Activated T-cell treated with anti-CD3 and anti-CD28 coated beads, Interleukin-2, amount 50 U/mL, for 72 hours (primary cell): ENCODE data around the gene BMPR1B. TPM values are rescaled to one million over a fixed set of nuclear protein-coding genes. Genes with fewer than 3 reads are reported as not detected.

ENCODE experiments used
- ATAC-seq, 2 donors: fragments of 150-1000 bp; cut with Tn5 transposase; replicated peaks in 1 of 2; 2 replicates each; pipeline ENCODE4 v1.10.0; 2021; ENCODE audit warnings: moderate library complexity in 2 of 2, mild to moderate bottlenecking in 1 of 2
- DNase-seq, 2 donors: peaks; one replicate each; pipeline ENCODE4 v3.0.0; 2021 to 2022; ENCODE audit warnings: mixed read lengths in 1 of 2
- H3K27ac Mint-ChIP-seq: one replicate; pipeline ENCODE4 v1.8.0; 2022; ENCODE audit warnings: mild to moderate bottlenecking, moderate library complexity, mixed read lengths
- H3K27me3 Mint-ChIP-seq: one replicate; pipeline ENCODE4 v1.8.0; 2022; ENCODE audit warnings: low read depth, mixed read lengths
- H3K36me3 Mint-ChIP-seq, 2 donors: one replicate each; pipeline ENCODE4 v1.8.0; 2022; ENCODE audit warnings: mixed read lengths in 2 of 2, mild to moderate bottlenecking in 1 of 2; ENCODE audit not compliant: insufficient read depth in 2 of 2
- H3K4me1 Mint-ChIP-seq: one replicate; pipeline ENCODE4 v1.8.0; 2022; ENCODE audit warnings: low read depth, mixed read lengths
- H3K4me3 Mint-ChIP-seq, 2 donors: one replicate each; pipeline ENCODE4 v1.8.0; 2022; ENCODE audit warnings: mild to moderate bottlenecking in 2 of 2, mixed read lengths in 2 of 2, moderate library complexity in 2 of 2
- H3K9me3 Mint-ChIP-seq, 2 donors: one replicate each; pipeline ENCODE4 v1.8.0; 2022; ENCODE audit warnings: mixed read lengths in 2 of 2
- total RNA-seq, 2 donors: library from RNA; stranded (reverse); gene quantifications; one replicate each; pipeline ENCODE4 v1.2.3, GENCODE V29; 2022

BMPR1B gene
- total RNA-seq, 2 donors from 2014 or later, result not detected

GRCh38 chr4:94934864-94935263 lies 177.1 kb downstream of the BMPR1B start:
- Mint-ChIP-seq H3K9me3 (no peaks in the 10 kb centered on the region), H3K27ac (no peak overlapping the region)

DNA sequence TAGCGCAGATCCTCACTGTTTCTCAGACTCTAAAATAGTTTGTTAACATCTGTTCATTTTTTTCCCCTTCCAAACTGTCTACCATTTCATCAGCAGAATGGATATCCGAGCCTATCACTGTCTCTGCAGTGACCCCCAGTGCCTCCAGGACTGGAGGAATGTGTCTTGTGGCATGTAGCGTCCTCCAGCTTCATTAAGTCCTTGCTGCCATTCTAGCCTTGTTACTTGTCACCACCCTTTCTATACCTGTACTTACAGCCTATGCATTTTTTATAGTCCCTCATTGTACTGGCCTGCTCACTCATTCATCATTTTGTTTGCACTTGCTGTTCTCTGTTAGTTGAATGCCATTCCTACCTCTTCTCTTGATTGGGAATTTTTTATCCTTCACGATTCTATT lies 179.1 kb downstream of the BMPR1B start:
- Mint-ChIP-seq H3K4me3 (no peak overlapping the region), H3K4me1 (no peaks in the 10 kb centered on the region), H3K27me3 (no peaks in the 10 kb centered on the region), H3K36me3 (no peaks in the 10 kb centered on the region), H3K9me3 (no peaks in the 10 kb centered on the region), H3K27ac (no peak overlapping the region)
- no peak for ATAC-seq
- DNase-seq, result no peak

More at GRCh38 chr4:94934864-94935263, 177.1 kb downstream of the BMPR1B start:
- no peak for ATAC-seq
- Mint-ChIP-seq H3K4me3 (no peak overlapping the region), H3K4me1 (no peaks in the 10 kb centered on the region), H3K27me3 (no peaks in the 10 kb centered on the region), H3K36me3 (no peaks in the 10 kb centered on the region)
- no peak for DNase-seq

GRCh38 chr4:94939791-94940519 lies 182.2 kb downstream of the BMPR1B start:
- Mint-ChIP-seq H3K27me3 (no peaks in the 10 kb centered on the region), H3K4me1 (no peaks in the 10 kb centered on the region), H3K27ac (no peak overlapping the region), H3K4me3 (no peak overlapping the region), H3K36me3 (no peaks in the 10 kb centered on the region), H3K9me3 (no peaks in the 10 kb centered on the region)
- no peak for DNase-seq
- ATAC-seq, result no peak

GRCh38 chr4:94940520-94940908 lies 182.8 kb downstream of the BMPR1B start:
- H3K36me3 Mint-ChIP-seq, result no peaks in the 10 kb centered on the region
- no peak overlapping the region for H3K4me3 Mint-ChIP-seq
- H3K27ac Mint-ChIP-seq, result no peak overlapping the region
- DNase-seq, result no peak
- no peaks in the 10 kb centered on the region for H3K9me3 Mint-ChIP-seq
- no peaks in the 10 kb centered on the region for H3K4me1 Mint-ChIP-seq
- ATAC-seq, result no peak
- no peaks in the 10 kb centered on the region for H3K27me3 Mint-ChIP-seq

- H3K9me3 Mint-ChIP-seq, result no peaks in the 10 kb centered on the region
- H3K36me3 Mint-ChIP-seq, result no peaks in the 10 kb centered on the region
- ATAC-seq (no peak), DNase-seq (no peak)
- H3K27ac Mint-ChIP-seq, result no peak overlapping the region
- H3K27me3 Mint-ChIP-seq, result no peaks in the 10 kb centered on the region
- no peaks in the 10 kb centered on the region for H3K4me1 Mint-ChIP-seq
- H3K4me3 Mint-ChIP-seq, result no peak overlapping the region
These were observed 184.0 kb downstream of the BMPR1B start for GRCh38 chr4:94941706-94942105.

- no peak for ATAC-seq
- Mint-ChIP-seq H3K4me1 (no peaks in the 10 kb centered on the region), H3K27ac (no peak overlapping the region), H3K27me3 (no peaks in the 10 kb centered on the region), H3K4me3 (no peak overlapping the region), H3K9me3 (peaks cover 0 to under 1% of the 10 kb centered on the region in 2 donors), H3K36me3 (no peaks in the 10 kb centered on the region)
- DNase-seq, result no peak
These were observed 187.0 kb downstream of the BMPR1B start for GRCh38 chr4:94944726-94945125.

DNA sequence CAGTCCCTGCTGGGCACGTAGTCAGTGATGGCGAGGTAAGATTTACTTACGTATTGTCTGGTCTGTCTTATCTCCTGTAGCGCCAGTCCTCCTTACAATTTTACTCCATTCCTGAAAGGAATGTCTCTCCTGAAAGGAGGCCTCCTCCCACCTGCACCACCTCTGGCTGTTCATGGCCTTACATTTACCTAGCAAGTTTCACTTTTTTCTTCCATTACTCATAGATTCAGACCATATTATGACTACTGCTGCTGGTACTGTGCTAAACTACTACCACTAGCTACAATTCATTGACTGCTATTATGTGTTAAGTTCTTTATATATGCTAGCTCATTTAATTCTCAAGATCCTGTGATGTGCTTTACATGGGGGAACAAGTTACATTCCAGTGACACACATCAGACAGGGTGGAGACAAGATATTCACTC lies 189.9 kb downstream of the BMPR1B start:
- Mint-ChIP-seq H3K4me3 (no peak overlapping the region), H3K36me3 (no peaks in the 10 kb centered on the region), H3K4me1 (no peaks in the 10 kb centered on the region), H3K27me3 (no peaks in the 10 kb centered on the region), H3K27ac (no peak overlapping the region), H3K9me3 (peaks cover 3 to 5% of the 10 kb centered on the region in 2 donors)
- DNase-seq, result no peak
- ATAC-seq, result no peak

DNA sequence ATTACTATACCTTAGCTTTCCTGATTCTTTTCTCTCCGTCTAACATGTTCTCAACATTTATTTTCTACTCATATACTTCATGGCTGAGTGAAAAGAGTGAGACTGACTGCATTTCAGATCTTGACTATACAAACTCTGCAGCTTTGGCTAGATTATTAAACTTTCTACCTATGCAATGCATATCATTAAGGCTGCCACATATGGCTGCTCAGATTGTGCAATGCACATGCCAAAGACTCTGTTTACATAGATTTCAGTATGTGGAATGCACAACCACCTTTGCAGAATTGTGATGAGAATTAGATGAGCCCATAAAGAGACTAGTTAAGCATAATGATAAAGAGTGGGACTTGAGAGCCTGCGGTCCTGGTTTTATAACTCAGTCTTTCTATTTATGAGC lies 196.5 kb downstream of the BMPR1B start:
- Mint-ChIP-seq H3K36me3 (peaks cover 0 to 3% of the 10 kb centered on the region in 2 donors), H3K4me1 (no peaks in the 10 kb centered on the region), H3K27ac (no peak overlapping the region), H3K27me3 (no peaks in the 10 kb centered on the region), H3K9me3 (peaks cover 3 to 7% of the 10 kb centered on the region in 2 donors), H3K4me3 (no peak overlapping the region)
- DNase-seq, result no peak
- ATAC-seq, result no peak

DNA sequence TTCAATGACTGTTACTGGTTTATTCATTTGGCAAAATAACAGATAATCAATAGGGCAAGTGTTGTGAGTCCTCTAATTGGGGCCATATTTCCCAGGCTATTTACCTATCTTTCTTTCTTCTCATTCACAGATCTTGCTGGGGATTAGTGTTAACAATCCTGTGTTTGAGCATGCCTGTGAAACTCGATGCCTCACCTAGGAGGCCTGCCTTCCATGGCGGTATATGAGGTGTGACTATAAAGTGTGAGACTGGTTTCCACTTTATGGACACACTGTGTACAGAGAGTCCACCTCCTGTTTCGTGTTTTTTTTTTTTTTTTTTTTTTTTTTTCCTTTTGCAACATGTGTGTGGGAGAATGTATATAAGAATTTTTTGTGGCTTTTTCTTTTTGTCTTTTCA lies 199.3 kb downstream of the BMPR1B start:
- no peaks in the 10 kb centered on the region for H3K4me1 Mint-ChIP-seq
- ATAC-seq, result no peak
- no peaks in the 10 kb centered on the region for H3K27me3 Mint-ChIP-seq
- H3K36me3 Mint-ChIP-seq, result peaks cover 0 to 3% of the 10 kb centered on the region in 2 donors
- DNase-seq, result no peak
- H3K4me3 Mint-ChIP-seq, result no peak overlapping the region
- H3K9me3 Mint-ChIP-seq, result peaks cover 0 to 4% of the 10 kb centered on the region in 2 donors
- no peak overlapping the region for H3K27ac Mint-ChIP-seq

DNA sequence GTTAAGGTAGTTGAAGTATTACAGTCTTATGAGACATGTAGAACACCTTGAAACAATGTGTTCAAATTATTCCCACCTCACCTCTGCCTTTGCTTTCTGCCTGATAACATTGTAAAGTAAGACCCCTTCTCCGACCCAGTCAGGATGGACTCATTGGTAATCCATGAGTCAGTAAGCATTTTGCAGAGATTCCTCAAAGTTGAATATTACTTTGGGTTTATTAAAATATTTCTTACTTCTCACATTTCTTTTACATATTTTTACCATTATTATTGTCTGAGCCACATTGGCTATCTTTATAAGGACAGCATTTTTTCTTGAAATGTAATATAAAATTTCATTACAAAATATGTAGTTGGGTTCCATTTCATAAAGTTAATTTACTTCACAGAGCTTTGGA lies 201.6 kb downstream of the BMPR1B start:
- H3K4me1 Mint-ChIP-seq, result no peaks in the 10 kb centered on the region
- H3K9me3 Mint-ChIP-seq, result peaks cover 2% of the 10 kb centered on the region in 2 donors
- H3K27me3 Mint-ChIP-seq, result no peaks in the 10 kb centered on the region
- H3K36me3 Mint-ChIP-seq, result no peaks in the 10 kb centered on the region
- no peak overlapping the region for H3K4me3 Mint-ChIP-seq
- no peak overlapping the region for H3K27ac Mint-ChIP-seq
- ATAC-seq (no peak), DNase-seq (no peak)

DNA sequence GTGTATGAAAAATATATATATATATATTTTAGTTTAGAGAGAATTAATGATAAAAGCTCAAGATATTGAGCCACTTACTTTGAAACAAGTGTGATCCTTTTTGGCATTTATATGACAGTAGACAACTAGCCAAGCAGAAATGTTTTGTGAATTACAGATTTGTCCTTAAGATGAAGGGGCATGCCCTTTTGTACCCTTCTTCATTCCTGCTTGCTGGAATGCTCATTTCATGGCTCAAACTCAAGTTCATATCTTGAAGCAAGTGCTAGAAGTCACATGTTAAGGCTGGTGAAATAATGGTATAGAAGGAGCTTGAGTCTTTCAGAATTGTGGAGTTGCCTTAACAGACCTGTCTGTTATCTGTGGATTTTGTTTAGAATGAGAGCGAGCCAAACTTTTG lies 203.0 kb downstream of the BMPR1B start:
- no peak for DNase-seq
- Mint-ChIP-seq H3K4me1 (no peaks in the 10 kb centered on the region), H3K27me3 (peaks cover 4% of the 10 kb centered on the region), H3K36me3 (no peaks in the 10 kb centered on the region), H3K4me3 (no peak overlapping the region), H3K9me3 (peaks cover 2% of the 10 kb centered on the region in 2 donors), H3K27ac (no peak overlapping the region)
- no peak for ATAC-seq

DNA sequence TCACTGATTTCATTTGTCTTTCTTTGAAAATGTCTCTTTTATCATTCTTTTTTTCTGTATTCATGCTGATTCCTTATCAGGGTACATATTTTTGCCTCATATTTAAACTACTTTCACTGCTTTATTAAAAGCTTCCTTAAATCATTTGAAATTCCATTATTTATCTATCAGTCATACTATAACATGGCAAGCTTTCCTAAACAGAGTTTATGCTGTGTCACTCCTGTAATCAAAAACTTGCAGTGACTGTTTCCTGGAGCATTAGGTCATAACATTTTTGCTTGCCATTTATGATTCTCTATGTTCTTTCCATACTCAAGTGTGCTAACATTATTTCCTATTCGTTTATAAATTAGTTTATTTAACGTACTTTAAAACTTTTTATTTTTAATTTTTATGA lies 203.7 kb downstream of the BMPR1B start:
- no peak overlapping the region for H3K4me3 Mint-ChIP-seq
- no peaks in the 10 kb centered on the region for H3K36me3 Mint-ChIP-seq
- DNase-seq (no peak), ATAC-seq (no peak)
- peaks cover 6% of the 10 kb centered on the region for H3K27me3 Mint-ChIP-seq
- H3K4me1 Mint-ChIP-seq, result no peaks in the 10 kb centered on the region
- H3K27ac Mint-ChIP-seq, result no peak overlapping the region
- H3K9me3 Mint-ChIP-seq, result peaks cover 2% of the 10 kb centered on the region in 2 donors

GRCh38 chr4:94962484-94962883 lies 204.7 kb downstream of the BMPR1B start:
- Mint-ChIP-seq H3K4me1 (no peaks in the 10 kb centered on the region), H3K36me3 (no peaks in the 10 kb centered on the region), H3K27me3 (peaks cover 6% of the 10 kb centered on the region), H3K27ac (no peak overlapping the region), H3K9me3 (peaks cover 2% of the 10 kb centered on the region in 2 donors), H3K4me3 (no peak overlapping the region)
- ATAC-seq, result no peak
- no peak for DNase-seq

DNA sequence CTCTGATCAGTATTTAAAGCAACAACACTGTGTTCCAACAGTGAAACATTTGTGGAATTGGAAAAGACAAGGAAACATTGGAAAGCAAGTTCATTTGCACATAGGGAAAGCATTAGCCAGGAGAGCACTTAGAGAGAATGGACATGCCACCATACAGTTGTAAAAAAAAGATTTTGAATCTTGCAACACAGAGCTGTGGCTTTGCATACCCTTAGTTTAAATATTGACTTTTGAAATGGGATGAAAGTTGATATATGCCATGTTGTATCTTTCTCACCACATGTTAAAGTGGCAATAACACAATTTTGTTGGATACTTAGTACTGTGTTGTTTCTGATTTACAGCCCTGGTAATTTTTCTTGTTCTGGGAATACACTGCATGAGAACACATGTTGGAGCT lies 208.1 kb downstream of the BMPR1B start:
- Mint-ChIP-seq H3K36me3 (no peaks in the 10 kb centered on the region), H3K9me3 (peaks cover 2% of the 10 kb centered on the region in 2 donors), H3K4me3 (no peak overlapping the region), H3K27me3 (peaks cover 6% of the 10 kb centered on the region), H3K4me1 (no peaks in the 10 kb centered on the region), H3K27ac (no peak overlapping the region)
- no peak for DNase-seq
- ATAC-seq, result no peak
